GM21717 (cell line): ENCODE measurements around the gene RAB25.

Experiments
- ATAC-seq: cut with Tn5 transposase; IDR thresholded peaks from one replicate; pipeline ENCODE4 v1.9.1; 2021; ENCODE audit warnings: mild to moderate bottlenecking, moderate library complexity; ENCODE audit not compliant: unreplicated experiment

RAB25 gene

DNA sequence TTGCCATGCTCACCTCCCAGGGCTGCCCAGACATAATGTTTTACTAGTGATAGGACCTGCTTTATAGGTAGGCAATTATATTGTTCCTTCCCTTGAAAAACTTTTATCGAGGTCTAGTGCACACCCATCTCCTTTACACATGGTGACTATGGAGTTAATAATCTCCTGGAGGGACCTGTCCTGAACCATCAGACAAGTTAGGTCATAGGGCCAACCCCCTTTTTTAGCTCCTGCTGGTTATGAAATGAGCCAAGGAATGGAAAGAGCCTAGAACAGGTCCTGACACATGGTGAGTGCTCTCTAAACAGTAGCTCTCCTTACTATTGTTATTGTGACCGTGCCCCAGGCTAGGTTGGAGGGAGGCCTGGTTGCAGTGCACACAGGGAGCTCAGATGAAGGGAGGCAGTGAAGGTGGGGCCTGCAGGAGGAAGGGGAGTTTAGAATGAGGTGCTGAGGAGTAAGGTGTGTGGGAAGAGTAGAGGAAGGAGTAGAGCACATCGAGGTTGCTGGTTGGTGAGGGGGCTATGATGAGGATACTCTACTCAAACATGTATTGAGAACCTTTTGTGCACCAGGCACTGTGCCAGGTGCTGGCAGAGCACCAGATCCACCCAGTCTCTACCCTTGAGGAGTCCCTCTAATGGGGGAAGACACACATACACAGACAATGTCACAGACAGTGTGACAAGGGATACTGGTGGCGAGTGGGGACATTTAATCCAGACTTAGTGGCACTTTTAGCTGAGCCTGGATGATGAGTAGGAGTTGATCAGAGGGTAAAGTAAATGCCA lies 39.4 kb downstream of the RAB25 start:
- ATAC-seq: no peak

DNA sequence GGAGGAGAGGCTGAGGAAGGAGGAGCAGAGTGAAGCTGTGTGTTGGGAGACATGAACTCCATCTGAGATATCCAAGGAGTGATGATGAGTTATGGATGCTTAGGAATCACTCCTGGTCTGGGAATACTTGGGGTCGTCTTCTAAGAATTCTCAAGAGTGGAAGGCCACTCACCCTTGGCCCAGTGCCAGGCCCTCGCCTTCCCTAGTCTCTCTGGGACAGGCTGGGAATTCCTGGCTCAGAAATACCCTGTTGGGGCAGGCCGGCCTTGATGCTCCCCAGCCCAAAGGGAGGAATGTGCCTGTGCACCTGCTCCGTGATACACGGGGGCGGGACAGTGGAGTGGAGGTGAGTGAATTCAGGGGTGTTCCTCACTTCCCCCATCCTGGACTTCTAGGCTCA lies 40.9 kb downstream of the RAB25 start:
- ATAC-seq: no peak

- no peak for ATAC-seq
Observed at GRCh38 chr1:156102633-156103511, 41.9 kb downstream of the RAB25 start.

DNA sequence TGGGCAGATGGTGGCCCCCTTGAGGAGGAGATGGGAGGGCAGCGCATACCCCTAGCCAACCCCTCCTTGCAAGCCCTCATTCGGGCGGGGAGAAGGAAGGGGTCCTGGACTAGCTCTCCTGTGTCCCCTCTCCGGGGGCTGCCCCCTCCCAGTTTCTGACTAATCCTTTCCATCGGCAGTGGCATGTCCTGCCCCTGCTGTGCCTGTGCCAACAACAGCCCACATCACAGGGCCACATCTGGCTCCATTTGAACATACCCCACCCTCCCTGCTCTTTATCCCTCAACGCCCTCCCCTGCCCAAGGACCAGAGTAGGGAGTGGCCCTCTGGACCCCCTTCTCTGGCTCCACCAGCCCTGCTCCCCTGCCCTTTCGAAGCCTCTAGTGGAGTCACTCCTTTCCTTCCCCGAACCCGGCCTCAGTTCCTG lies 42.6 kb downstream of the RAB25 start:
- no peak for ATAC-seq

GRCh38 chr1:156104065-156104810 lies 43.3 kb downstream of the RAB25 start:
- ATAC-seq: no peak

- no peak for ATAC-seq
Observed at GRCh38 chr1:156104861-156105832, 44.2 kb downstream of the RAB25 start.

GRCh38 chr1:156106624-156107488 lies 45.9 kb downstream of the RAB25 start:
- ATAC-seq: peak; percentile 4

DNA sequence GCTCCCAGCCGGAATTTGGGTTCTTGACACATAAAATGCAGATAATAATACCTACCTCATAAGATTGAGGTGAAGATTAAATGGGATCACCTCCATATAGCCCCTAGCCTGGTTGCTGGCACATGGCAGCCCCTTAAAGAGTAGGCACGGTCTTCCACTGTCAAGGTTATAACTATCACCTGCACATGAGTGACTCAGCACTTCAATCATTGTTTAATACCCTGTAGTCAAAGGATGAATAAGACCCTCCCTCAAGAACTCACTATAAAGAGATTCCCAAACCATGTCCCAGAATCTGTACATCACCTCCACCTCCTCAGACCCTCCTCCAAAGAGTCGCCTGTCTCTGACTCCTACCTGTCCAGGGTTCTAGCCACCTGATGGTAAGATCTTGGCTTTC lies 47.1 kb downstream of the RAB25 start:
- ATAC-seq: no peak

DNA sequence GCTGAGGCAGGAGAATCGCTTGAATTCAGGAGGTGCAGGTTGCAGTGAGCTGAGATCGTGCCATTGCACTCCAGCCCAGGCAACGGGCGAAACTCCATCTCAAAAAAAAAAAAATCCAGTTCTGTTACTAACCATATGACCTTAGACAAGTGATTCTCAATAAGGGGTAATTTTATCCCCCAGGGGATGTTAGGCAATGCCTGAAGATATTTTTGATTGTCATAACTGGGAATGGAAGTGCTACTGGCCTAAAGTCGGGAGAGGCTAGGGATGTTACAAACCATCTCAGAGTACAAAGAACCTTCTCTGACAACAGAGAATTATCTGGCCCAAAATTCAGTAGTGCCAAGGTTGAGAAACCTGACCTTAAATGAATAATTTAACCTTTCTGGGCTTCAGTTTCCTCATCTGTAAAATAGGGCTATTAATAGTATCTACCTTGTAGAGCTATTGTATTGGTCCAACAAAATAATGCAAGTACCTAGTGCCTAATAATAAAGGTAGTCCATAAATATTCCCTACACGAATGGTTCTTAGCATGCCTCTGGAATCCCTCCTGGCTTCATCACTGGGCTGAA lies 47.8 kb downstream of the RAB25 start:
- ATAC-seq: no peak

DNA sequence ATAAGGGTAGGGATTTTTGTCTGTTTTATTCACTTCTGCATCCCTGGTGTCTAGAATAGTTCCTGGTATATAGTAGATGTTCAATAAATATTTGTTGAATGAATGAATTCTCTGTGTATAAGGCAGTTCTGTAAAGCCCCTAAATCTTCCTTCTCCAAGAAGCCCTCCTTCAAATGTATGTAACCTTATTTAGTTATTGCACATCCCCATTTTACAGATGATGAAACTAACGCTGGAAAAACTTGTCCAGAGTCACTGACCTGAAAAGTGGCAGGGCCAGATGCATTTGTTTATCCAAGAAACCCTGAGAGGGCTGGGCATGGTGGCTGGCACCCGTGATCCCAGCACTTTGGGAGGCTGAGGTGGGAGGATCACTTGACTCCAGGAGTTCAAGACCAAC lies 49.3 kb downstream of the RAB25 start:
- no peak for ATAC-seq

DNA sequence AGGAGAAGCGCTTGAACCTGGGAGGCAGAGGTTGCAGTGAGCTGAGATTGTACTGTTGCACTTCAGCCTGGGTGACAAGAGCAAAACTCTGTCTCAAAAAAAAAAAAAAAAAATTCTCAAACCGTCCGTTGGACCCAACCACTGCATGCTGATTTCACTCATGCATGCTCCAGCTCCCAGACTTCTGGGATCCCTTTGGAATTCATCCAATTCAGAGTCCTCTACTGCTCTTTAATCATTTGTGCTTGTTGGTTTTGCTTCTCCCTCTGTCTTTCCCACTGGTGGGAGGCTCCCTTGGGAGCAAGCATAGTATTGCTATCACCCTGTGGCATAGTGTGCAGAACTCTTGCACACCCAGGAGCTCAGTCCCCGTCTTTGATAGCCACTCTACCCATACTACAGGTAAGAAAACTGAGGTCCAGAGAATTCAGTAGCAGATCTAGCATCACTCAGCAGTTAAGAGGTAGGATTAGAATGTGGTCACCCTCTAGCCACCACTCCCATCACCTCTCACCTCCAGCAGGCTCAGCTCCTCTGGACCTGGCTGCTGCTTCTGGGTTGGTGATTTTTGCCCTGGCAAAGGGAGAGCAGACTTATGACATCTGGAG lies 50.5 kb downstream of the RAB25 start:
- ATAC-seq: no peak

- no peak for ATAC-seq
Observed at GRCh38 chr1:156112276-156113137, 51.5 kb downstream of the RAB25 start.

GRCh38 chr1:156113282-156113950 lies 52.5 kb downstream of the RAB25 start:
- no peak for ATAC-seq

DNA sequence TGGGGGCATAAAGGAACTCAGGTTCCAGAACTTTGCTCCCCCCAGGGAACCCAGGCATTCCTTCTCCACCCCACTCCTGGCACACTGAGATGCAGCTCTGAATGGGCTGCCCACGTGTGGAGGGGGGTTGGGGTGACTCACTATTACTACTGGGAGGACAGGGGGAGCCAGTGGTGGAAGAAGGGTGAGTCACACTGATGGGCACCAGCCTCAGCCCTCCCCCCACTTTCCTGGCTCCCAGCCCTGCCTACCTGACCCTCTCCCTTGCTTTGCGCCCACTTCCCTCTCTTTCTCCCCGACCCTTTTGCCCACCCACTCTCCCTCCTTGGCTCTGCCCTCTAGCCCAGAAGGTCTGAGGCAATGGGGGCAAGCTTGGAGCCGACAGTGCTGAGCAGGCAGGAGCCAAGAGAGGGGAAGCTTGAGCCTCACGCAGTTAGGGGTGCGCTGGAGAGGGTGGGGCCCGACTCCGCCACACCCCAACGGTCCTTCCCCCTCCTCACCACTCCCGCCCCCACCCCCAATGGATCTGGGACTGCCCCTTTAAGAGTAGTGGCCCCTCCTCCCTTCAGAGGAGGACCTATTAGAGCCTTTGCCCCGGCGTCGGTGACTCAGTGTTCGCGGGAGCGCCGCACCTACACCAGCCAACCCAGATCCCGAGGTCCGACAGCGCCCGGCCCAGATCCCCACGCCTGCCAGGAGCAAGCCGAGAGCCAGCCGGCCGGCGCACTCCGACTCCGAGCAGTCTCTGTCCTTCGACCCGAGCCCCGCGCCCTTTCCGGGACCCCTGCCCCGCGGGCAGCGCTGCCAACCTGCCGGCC lies 53.4 kb downstream of the RAB25 start, which contains the start of gene LMNA:
Gene LMNA, plus strand, starts transcription at position 611 of the 818 bp plus-strand sequence. CDS start 208 bp downstream, outside the sequence.
- peak; percentile 56 for ATAC-seq

DNA sequence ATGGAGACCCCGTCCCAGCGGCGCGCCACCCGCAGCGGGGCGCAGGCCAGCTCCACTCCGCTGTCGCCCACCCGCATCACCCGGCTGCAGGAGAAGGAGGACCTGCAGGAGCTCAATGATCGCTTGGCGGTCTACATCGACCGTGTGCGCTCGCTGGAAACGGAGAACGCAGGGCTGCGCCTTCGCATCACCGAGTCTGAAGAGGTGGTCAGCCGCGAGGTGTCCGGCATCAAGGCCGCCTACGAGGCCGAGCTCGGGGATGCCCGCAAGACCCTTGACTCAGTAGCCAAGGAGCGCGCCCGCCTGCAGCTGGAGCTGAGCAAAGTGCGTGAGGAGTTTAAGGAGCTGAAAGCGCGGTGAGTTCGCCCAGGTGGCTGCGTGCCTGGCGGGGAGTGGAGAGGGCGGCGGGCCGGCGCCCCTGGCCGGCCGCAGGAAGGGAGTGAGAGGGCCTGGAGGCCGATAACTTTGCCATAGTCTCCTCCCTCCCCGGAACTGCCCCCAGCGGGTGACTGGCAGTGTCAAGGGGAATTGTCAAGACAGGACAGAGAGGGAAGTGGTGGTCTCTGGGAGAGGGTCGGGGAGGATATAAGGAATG lies 54.1 kb downstream of the RAB25 start:
- no peak for ATAC-seq
